Activated naive CD8-positive, alpha-beta T cell (primary cell): ENCODE results near the gene TUBAL3.
"Not testable (repeated sequence)": the region's sequence is repeated elsewhere in the genome, so short reads cannot be mapped to it uniquely, and the experiment has no call there.

ENCODE experiments used
- H3K27ac Mint-ChIP-seq: one replicate; pipeline ENCODE4 v1.8.0; 2021; ENCODE audit warnings: mixed read lengths
- H3K27me3 Mint-ChIP-seq: one replicate; pipeline ENCODE4 v1.8.0; 2021; ENCODE audit warnings: mixed read lengths
- H3K36me3 Mint-ChIP-seq: one replicate; pipeline ENCODE4 v1.8.0; 2021; ENCODE audit warnings: mixed read lengths
- H3K4me1 Mint-ChIP-seq: one replicate; pipeline ENCODE4 v1.8.0; 2021; ENCODE audit warnings: low read depth, mixed read lengths
- H3K4me3 Mint-ChIP-seq: one replicate; pipeline ENCODE4 v1.8.0; 2021; ENCODE audit warnings: mild to moderate bottlenecking, mixed read lengths
- H3K9me3 Mint-ChIP-seq: one replicate; pipeline ENCODE4 v1.8.0; 2021; ENCODE audit warnings: low read depth, mixed read lengths

The TUBAL3 gene

DNA sequence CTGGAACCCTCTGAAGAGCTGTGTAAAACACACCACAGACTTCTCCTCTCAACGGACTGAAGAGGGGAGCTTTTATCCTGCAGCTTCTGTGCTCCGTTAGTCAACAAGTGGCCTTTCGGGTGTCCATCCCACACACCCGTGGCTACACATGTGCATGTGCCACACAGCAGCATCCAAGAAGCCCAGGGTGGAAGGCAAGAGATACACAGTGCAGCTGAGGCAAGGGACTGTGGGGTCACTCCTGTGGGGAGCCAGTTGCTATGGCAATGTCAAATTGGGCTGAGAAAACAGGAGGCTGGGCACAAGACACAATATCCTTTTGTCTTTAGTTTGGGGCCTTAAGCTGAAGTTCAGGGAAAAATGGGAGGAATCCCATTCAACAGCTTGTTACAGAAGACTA lies 36.5 kb upstream of the TUBAL3 start:
- H3K27ac Mint-ChIP-seq = no peak overlapping the region
- H3K9me3 Mint-ChIP-seq = no peaks in the 10 kb centered on the region
- H3K27me3 Mint-ChIP-seq = no peaks in the 10 kb centered on the region
- no peak overlapping the region for H3K4me3 Mint-ChIP-seq
- H3K36me3 Mint-ChIP-seq = no peaks in the 10 kb centered on the region
- H3K4me1 Mint-ChIP-seq = peaks cover 5% of the 10 kb centered on the region

DNA sequence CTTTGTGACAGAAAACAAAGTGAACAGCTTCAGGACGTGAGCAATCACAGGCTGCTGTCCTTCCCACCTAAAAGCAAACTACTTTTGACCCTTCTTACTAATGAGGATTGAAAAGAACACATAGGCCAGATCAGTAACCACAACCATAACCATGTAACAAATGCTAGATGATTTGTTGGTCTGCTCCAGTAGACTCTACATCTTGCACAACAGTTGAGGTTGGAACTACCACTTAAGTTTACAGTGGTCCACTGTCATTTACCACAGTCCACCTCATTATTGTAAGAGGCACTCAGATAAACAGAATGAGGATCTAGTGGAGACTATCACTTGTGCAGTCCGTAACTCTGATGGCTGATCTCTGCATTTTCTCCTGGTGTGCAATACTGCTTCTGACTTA lies 35.6 kb upstream of the TUBAL3 start:
- Mint-ChIP-seq H3K9me3 (no peaks in the 10 kb centered on the region), H3K4me1 (peaks cover 1% of the 10 kb centered on the region), H3K27ac (no peak overlapping the region), H3K4me3 (no peak overlapping the region), H3K27me3 (no peaks in the 10 kb centered on the region), H3K36me3 (no peaks in the 10 kb centered on the region)

DNA sequence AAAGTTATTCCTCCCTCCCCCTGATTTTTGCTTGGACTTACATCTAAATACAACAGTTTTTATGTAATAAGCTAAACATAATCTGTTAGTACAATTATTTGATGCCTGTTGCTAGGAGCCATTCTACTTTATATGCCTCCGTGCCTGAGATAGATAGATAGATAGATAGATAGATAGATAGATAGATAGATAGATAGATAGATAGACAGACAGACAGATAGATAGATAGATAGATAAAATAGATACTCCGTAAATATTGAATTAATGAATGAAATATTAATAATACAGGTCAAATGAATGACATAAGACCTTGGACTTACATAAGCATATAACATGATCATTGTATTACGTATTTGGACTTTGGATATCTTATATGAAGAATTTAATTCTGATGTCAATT lies 30.7 kb upstream of the TUBAL3 start:
- no peak overlapping the region for H3K27ac Mint-ChIP-seq
- no peaks in the 10 kb centered on the region for H3K27me3 Mint-ChIP-seq
- H3K9me3 Mint-ChIP-seq = peaks cover 3% of the 10 kb centered on the region
- H3K4me1 Mint-ChIP-seq = peaks cover 10% of the 10 kb centered on the region
- H3K4me3 Mint-ChIP-seq = no peak overlapping the region
- H3K36me3 Mint-ChIP-seq = peaks cover 5% of the 10 kb centered on the region

DNA sequence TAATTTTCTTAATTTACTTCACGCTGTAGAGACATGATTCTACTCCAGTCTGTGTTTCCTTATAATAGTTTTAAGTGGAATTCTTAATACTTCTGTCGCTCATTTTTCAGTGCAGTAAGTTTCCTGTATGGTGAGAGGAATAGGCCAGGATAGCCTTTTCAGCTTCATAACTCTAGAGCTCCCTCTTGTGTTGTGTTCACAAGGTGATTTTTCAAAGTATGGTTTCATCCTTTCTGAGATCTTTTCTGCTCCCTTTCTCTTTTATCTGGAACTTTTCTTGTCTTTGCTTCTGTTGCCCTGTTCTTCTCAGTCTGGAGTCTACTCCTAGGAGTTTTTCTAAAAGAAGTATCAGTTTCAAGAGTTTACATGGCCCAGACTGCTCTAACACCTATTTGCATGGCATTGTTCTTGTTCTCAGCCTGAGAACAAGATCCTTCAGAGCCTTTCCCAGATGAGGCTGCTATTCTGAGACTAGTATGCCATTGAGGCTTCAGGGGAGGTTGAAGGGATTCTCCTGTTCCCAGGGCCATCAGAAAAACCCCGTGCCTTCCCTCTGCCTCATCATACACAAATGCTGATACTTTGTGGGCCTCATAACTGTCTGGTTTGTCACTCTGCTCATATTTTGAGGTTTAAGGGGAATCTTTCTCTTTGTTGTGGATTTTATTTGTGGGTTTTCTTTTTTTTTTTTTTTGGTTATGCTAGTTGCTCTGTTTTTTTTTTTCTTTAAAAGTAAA lies 29.6 kb upstream of the TUBAL3 start:
- Mint-ChIP-seq H3K36me3 (peaks cover 7% of the 10 kb centered on the region), H3K27ac (no peak overlapping the region), H3K4me1 (peaks cover 10% of the 10 kb centered on the region)

DNA sequence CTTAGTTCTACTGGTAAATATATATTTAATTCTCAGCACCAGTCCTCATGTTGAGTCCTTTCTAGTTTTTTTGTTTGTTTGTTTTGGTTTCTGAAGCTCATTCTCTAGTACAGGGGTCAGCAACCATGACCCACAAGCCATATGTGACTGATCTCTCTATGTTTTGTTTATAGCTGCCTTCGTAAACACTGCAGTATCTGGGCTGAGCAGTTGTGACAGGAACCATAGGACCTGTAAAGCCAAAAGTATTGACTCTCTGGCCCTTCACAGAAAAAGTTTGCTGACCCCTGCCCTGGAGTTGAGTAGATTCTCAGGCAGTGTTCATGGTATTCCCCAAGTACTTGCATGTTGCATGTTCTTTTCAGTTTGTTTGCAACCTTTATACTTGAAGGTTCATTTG lies 28.6 kb upstream of the TUBAL3 start:
- peaks cover 3% of the 10 kb centered on the region for H3K9me3 Mint-ChIP-seq
- H3K4me3 Mint-ChIP-seq = no peak overlapping the region
- H3K4me1 Mint-ChIP-seq = peaks cover 10% of the 10 kb centered on the region
- H3K27me3 Mint-ChIP-seq = no peaks in the 10 kb centered on the region
- H3K36me3 Mint-ChIP-seq = peaks cover 7% of the 10 kb centered on the region
- H3K27ac Mint-ChIP-seq = no peak overlapping the region

More for the DNA sequence above, 29.6 kb upstream of the TUBAL3 start:
- Mint-ChIP-seq H3K9me3 (peaks cover 3% of the 10 kb centered on the region), H3K27me3 (no peaks in the 10 kb centered on the region), H3K4me3 (no peak overlapping the region)

DNA sequence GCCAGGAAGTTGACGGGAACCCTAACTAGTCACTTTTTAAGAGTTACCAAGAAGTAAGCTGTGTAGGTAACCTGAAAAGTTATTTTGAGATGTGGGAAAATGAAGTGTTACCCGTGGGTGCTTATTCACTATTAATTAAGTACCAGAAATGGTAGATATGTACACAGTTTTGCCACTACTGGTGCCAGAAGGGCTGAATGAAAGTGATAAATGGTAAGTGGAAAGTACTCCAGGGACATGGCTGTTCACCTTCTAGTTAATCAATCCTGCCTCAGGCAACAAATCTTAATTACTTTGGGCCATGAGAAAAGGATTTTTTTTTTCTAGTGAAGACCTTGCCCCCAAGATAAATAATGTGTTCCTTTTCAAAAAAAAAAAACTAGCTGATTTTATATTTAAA lies 23.5 kb upstream of the TUBAL3 start:
- H3K4me3 Mint-ChIP-seq = no peak overlapping the region
- no peak overlapping the region for H3K27ac Mint-ChIP-seq

DNA sequence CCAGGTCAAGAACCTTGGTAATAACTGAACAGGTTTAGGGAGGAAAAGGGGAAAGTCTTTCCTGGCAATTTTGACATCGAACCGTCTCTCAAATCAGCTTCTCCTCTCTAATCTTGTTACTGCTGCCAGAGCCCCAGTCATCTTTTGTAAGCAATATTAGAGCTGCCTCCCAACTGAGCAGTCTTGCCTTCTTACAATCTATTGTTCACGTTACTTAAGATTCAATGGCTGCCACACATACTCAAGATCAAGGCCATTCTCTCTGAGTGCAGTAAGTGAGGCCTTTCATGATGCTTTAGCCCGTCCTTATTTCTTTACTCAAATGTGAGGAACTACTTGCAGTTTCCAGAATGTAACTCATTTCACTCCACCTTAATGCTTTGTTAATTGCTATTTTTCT lies 20.1 kb upstream of the TUBAL3 start:
- Mint-ChIP-seq H3K27me3 (no peaks in the 10 kb centered on the region), H3K4me1 (no peaks in the 10 kb centered on the region), H3K9me3 (peaks cover 4% of the 10 kb centered on the region), H3K36me3 (peaks cover 8% of the 10 kb centered on the region), H3K4me3 (no peak overlapping the region), H3K27ac (no peak overlapping the region)

More for the DNA sequence above, 23.5 kb upstream of the TUBAL3 start:
- H3K27me3 Mint-ChIP-seq = no peaks in the 10 kb centered on the region
- H3K36me3 Mint-ChIP-seq = peaks cover 7% of the 10 kb centered on the region
- peaks cover 3% of the 10 kb centered on the region for H3K9me3 Mint-ChIP-seq
- no peaks in the 10 kb centered on the region for H3K4me1 Mint-ChIP-seq

DNA sequence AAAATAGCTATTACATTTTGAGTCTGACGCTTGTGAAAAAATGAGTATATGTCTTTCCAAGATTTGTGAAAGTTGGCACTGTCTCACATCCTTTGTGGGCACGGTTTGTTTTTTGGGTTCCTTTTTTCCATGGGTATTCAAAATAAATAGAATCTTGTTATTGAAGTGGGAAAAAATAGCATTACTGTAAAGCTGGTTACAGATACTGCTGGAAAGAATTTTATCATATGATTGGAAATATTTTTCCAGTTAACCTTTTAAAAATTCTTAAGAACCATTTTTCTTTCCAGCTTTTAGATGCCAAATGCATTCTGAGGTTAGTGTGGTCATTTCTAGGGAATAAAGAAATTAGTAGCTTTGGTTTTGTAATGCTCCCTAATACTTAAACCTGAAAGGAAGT lies 19.1 kb upstream of the TUBAL3 start:
- Mint-ChIP-seq H3K4me1 (no peaks in the 10 kb centered on the region), H3K27me3 (no peaks in the 10 kb centered on the region), H3K9me3 (peaks cover 14% of the 10 kb centered on the region), H3K36me3 (peaks cover 15% of the 10 kb centered on the region), H3K4me3 (no peak overlapping the region), H3K27ac (no peak overlapping the region)

DNA sequence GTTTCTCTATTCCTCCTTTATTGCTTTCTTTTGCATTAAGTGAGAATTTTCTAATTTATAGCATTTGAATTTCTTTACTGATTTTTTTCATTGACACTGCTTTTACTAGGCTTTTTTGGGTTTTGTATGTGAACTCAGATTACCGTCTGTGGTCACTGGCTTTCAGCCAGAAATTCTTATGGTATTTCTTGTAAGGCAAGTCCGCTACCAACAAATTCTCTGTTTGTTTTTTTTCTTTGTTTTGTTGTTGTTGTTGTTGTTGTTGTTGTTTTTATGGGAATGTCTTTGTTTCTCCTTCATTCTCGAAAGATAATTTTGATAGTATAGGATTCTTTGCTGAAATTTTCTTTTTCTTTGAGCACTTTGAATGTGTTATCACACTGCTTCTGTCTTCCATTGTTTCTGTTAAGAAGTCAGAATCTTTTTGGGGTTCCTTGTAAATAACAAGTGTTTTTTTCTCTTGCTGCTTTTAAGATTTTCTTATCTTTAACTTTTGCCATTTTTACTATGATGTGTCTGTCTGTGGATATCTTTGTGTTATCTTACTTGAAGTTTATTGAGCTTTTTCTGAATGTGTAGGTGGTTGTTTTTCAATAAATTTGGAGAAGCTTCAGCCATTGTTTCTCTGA lies 15.0 kb upstream of the TUBAL3 start:
- Mint-ChIP-seq H3K9me3 (peaks cover 21% of the 10 kb centered on the region), H3K4me3 (no peak overlapping the region), H3K36me3 (peaks cover 21% of the 10 kb centered on the region), H3K4me1 (no peaks in the 10 kb centered on the region), H3K27me3 (no peaks in the 10 kb centered on the region), H3K27ac (no peak overlapping the region)

DNA sequence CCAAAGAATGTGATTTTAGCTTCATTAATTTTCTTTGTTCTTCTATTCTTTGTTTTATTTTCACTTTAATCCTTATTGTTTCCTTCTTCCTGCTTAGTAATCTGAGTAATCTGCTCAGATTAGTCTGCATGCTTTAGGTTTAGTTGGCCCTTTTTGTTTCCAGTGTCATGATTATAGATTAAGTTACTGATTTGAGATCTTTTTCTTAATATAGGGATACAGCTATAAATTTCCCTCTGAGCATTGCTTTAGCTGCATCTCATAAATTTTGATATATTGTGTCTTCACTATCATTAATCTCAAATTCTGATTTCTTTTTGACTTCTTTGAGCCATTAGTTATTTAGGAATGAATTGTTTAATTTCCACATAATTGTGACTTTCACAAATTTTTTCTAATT lies 14.0 kb upstream of the TUBAL3 start:
- Mint-ChIP-seq H3K4me1 (no peaks in the 10 kb centered on the region), H3K27ac (no peak overlapping the region), H3K36me3 (peaks cover 21% of the 10 kb centered on the region), H3K4me3 (no peak overlapping the region), H3K9me3 (peaks cover 21% of the 10 kb centered on the region), H3K27me3 (no peaks in the 10 kb centered on the region)

DNA sequence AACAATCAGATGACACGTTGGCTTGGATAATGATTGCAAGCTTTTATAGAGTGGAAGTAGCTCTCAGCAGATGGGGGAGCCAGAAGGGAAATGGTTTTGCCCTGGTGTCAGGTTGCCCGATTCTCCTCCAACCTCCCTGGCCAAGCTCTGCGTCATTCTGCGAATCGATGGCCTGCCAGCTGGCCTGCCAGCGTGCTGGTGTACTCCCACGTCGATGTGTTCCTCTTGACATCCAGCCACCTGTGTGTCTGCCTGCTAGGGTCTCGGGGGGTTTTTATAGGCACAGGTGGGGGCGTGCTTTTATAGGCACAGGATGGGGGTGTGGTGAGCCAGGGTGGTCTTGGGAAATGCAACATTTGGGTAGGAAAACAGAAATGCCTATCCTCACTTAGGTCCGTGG lies 12.4 kb upstream of the TUBAL3 start:
- Mint-ChIP-seq H3K27me3 (peaks cover 2% of the 10 kb centered on the region), H3K9me3 (peaks cover 21% of the 10 kb centered on the region), H3K27ac (no peak overlapping the region), H3K36me3 (peaks cover 18% of the 10 kb centered on the region), H3K4me3 (no peak overlapping the region), H3K4me1 (peaks cover 3% of the 10 kb centered on the region)

DNA sequence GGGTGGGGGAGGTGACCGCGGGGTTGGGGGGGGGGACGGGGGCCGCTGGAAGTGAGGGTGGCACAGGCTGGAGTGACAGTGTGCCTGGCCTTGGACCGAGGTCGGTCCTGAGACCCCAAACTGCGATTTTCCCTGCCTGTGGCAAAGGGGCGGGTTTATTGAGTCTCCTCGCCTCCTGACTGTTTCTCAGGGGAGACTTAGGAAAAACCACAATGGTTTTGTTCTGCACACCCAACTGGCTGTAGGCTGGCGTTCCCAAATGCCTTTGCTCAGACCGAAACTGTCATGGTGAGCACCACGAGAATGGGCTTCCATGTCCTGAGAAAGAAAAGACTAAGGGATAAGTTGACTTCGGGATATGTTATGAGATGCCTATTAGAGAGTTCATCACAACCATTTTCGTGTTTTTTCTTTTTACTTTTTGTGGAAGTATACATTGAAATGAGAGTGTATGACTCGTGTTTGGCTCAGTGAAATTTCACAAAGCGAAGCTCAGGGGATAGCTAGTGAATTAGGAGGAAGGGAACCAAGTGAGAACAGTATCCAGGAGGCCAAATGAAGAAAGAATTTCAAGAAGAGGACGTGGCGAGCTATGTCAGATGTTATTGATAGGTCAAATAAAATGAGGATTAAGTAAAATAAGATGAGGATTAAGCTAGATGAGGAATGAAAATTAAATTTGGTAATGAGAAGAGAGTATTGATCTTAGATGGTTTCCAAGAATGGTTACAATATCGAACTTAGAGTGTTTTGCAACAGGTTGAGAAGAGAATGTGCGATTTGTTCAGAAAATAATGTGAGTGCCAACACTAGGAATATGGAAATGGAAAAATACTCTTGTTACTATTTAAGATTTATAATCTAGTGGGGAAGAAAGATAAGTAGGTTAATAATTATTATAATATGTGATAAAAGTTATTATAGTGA lies 8.6 kb upstream of the TUBAL3 start:
- peaks cover 3% of the 10 kb centered on the region for H3K36me3 Mint-ChIP-seq
- H3K27me3 Mint-ChIP-seq = peaks cover 15% of the 10 kb centered on the region
- no peak overlapping the region for H3K27ac Mint-ChIP-seq
- H3K9me3 Mint-ChIP-seq = peaks cover 2% of the 10 kb centered on the region
- H3K4me3 Mint-ChIP-seq = no peak overlapping the region
- H3K4me1 Mint-ChIP-seq = peaks cover 4% of the 10 kb centered on the region

DNA sequence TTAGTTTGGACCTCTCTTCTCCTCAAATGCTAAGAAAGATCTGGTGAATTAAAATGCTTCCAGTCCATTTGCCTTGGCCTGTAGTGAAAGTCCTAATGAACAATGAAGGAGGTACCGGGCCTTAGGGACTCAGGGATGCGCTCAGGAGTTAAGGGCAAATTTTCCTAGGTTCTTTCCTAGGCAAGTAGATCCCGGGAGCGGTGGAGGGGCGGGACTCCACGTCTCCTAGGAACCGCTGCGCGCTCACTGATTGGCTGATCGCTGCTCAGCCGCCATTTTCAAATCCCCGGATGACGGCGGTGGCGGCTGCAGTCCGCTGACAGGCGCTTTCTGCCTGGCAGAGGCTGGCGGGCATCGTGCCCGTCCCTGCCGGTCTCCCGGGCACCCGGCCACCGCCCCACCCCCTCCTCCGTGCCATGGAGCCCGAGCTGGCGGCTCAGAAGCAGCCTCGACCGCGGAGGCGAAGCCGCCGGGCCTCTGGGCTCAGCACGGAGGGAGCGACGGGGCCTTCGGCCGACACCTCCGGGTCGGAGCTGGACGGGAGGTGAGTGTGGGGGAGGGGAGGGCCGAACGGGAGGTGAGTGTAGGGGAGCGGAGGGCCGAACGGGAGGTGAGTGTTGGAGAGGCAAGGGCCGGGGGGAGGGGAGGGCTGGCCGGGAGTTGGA lies 7.8 kb upstream of the TUBAL3 start, which contains the start of gene NET1:
Gene NET1 (plus strand): TSS at position 281 of the 665 bp plus-strand sequence. CDS start 136 bp downstream, at position 417.
- H3K4me3 Mint-ChIP-seq = peak within 1 kb of the TSS; percentile 88
- peaks cover 15% of the 10 kb centered on the region for H3K27me3 Mint-ChIP-seq
- H3K9me3 Mint-ChIP-seq = no peaks in the 10 kb centered on the region
- H3K36me3 Mint-ChIP-seq = no peaks in the 10 kb centered on the region
- peak within 1 kb of the TSS; percentile 58 for H3K27ac Mint-ChIP-seq
- H3K4me1 Mint-ChIP-seq = peaks cover 4% of the 10 kb centered on the region

DNA sequence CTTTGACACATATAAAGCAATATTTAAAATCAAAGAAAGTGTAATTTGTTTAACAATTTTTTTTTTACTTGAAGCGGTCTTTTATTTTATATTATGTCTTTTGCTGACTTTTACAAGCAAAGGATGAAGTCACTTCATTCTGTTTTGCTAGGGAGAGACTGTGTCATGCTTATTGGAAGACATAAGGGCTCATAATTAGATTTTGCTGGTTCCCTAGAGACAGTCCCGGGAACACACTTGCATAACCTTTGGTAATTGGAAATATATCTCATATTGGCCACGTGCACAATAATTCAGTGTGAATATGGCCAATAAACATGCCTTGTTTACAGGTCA lies 7.3 kb upstream of the TUBAL3 start:
- no peaks in the 10 kb centered on the region for H3K36me3 Mint-ChIP-seq
- peak overlapping the region; percentile 88 for H3K4me3 Mint-ChIP-seq
- peaks cover 15% of the 10 kb centered on the region for H3K27me3 Mint-ChIP-seq
- peaks cover 4% of the 10 kb centered on the region for H3K4me1 Mint-ChIP-seq
- H3K9me3 Mint-ChIP-seq = no peaks in the 10 kb centered on the region
- no peak overlapping the region for H3K27ac Mint-ChIP-seq

DNA sequence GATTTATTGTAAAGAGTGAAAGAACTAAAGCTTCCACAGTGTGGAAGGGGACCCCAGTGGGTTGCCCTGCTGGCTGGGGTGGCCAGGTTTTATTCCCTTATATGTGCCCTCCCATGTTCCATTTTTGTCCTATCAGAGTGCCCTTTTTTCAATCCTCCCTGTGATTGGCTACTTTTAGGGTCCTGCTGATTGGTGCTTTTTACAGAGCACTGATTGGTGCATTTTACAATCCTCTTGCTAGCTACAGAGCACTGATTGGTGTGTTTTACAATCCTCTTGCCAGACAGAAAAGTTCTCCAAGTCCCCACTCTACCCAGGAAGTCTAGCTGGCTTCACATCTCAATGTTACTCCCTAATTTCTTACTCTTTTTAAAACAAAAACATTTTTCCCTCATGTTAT lies 6.2 kb upstream of the TUBAL3 start:
- not testable (repeated sequence) for H3K4me1 Mint-ChIP-seq, H3K27ac Mint-ChIP-seq, H3K36me3 Mint-ChIP-seq, H3K4me3 Mint-ChIP-seq, H3K9me3 Mint-ChIP-seq
- H3K27me3 Mint-ChIP-seq = peaks cover 15% of the 10 kb centered on the region
